Glutamatergic neuron (in vitro differentiated cells): ENCODE results near the gene PLS1. TPM values are rescaled to one million over a fixed set of nuclear protein-coding genes. Genes with fewer than 3 reads are reported as not detected.

Experiments used
- DNase-seq: peaks from one replicate; pipeline ENCODE4 v3.0.0; 2022
- H3K27ac Mint-ChIP-seq: one replicate; pipeline ENCODE4 v1.8.0; 2020; ENCODE audit warnings: mild to moderate bottlenecking, mixed read lengths, inconsistent platforms; ENCODE audit not compliant: unreplicated experiment
- H3K27me3 Mint-ChIP-seq: one replicate; pipeline ENCODE4 v1.8.0; 2020; ENCODE audit warnings: mild to moderate bottlenecking, moderate library complexity, mixed read lengths, inconsistent platforms; ENCODE audit not compliant: unreplicated experiment
- H3K36me3 Mint-ChIP-seq: one replicate; pipeline ENCODE4 v1.8.0; 2020; ENCODE audit warnings: mild to moderate bottlenecking, mixed read lengths, inconsistent platforms; ENCODE audit not compliant: unreplicated experiment
- H3K4me1 Mint-ChIP-seq: one replicate; pipeline ENCODE4 v1.8.0; 2020; ENCODE audit warnings: mild to moderate bottlenecking, low read depth, mixed read lengths, inconsistent platforms; ENCODE audit not compliant: unreplicated experiment
- H3K4me3 Mint-ChIP-seq: one replicate; pipeline ENCODE4 v1.8.0; 2020; ENCODE audit warnings: mild to moderate bottlenecking, mixed read lengths, inconsistent platforms; ENCODE audit not compliant: unreplicated experiment
- H3K9me3 Mint-ChIP-seq: one replicate; pipeline ENCODE4 v1.8.0; 2020; ENCODE audit warnings: mild to moderate bottlenecking, moderate library complexity, mixed read lengths, inconsistent platforms; ENCODE audit not compliant: unreplicated experiment
- total RNA-seq: library from RNA; stranded (reverse); fragmentation: NEBNext Ultra II Directional; extraction: Animal tissue kit (Norgen Biotek cat#: 25700); gene quantifications from one replicate; pipeline ENCODE4 v1.2.1, GENCODE V29; 2021; ENCODE audit not compliant: unreplicated experiment
- TF ChIP-seq, protein P1 (sequence below): fragments of 200-600 bp; sonication (generic); IDR thresholded peaks from one replicate; pipeline ENCODE4 v1.5.0; 2021; ENCODE audit not compliant: partially characterized antibody, unreplicated experiment

PLS1 gene
- total RNA-seq, 1 donor from 2014 or later: 1.3 TPM

DNA sequence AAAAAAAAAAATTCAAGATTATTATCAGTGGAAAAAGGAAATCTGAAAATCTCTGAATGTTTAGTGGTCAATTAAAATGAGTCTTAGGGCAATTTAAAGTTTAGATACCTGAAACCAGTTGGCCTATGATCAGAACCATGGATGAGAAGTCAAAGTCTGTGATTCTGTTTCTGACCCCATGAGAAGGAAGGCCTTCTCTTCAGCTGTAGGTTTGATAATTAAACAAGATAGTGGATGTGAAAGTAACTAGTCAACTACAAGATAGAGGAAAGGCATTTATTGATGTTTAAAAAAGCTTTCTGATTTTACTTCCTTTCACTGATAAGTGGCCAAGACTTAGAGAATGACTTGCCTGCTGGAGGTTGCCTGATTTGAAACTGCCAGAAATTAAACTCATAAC is 8.7 kb downstream of the PLS1 start:
- Mint-ChIP-seq H3K36me3 (no peaks in the 10 kb centered on the region), H3K4me3 (no peak overlapping the region), H3K4me1 (peaks cover 7% of the 10 kb centered on the region), H3K27ac (no peak overlapping the region), H3K27me3 (peaks cover 6% of the 10 kb centered on the region), H3K9me3 (no peaks in the 10 kb centered on the region)
- DNase-seq: no peak
- TF ChIP-seq, protein P1, sequence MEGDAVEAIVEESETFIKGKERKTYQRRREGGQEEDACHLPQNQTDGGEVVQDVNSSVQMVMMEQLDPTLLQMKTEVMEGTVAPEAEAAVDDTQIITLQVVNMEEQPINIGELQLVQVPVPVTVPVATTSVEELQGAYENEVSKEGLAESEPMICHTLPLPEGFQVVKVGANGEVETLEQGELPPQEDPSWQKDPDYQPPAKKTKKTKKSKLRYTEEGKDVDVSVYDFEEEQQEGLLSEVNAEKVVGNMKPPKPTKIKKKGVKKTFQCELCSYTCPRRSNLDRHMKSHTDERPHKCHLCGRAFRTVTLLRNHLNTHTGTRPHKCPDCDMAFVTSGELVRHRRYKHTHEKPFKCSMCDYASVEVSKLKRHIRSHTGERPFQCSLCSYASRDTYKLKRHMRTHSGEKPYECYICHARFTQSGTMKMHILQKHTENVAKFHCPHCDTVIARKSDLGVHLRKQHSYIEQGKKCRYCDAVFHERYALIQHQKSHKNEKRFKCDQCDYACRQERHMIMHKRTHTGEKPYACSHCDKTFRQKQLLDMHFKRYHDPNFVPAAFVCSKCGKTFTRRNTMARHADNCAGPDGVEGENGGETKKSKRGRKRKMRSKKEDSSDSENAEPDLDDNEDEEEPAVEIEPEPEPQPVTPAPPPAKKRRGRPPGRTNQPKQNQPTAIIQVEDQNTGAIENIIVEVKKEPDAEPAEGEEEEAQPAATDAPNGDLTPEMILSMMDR: no peak

DNA sequence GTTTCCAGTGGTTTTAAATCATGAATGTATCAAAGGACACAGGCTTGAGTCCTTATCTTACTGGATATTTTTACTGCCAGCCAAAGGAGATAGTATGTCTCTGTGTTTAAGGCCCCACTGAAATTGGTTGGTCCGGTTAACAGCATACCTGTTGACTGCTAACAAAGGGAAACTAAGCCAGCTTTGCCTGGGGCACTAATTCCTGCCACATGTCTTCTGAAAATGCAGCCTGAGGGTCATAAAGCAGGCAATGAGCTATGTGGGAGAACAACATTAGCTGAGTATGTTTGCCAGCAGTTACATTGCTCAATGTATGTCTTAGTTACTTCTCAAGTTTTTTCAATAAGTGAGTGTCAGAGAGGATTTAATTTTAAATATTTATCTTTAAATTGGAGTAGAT is 12.4 kb downstream of the PLS1 start:
- TF ChIP-seq, protein P1: no peak
- Mint-ChIP-seq H3K36me3 (no peaks in the 10 kb centered on the region), H3K4me3 (no peak overlapping the region), H3K27ac (no peak overlapping the region), H3K9me3 (no peaks in the 10 kb centered on the region), H3K27me3 (peaks cover 2% of the 10 kb centered on the region), H3K4me1 (no peaks in the 10 kb centered on the region)
- no peak for DNase-seq

DNA sequence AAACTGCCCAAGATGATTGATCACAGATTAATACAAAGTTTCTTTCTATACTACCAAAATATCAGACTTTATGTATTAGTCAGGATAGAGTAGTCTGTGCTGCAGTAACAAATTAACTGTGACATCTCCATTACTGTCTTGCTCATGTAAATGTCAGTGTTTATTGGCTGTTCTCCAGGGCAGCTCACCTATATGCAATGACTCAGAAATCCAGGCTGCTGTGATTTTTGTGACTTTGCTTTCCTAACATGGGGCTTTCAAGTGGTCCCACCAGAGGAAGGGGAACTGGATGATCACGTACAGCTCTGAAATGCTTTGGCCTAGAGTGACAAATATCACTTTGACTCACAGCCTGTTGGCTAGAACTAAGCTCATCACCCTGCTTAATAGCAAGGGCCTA is 12.9 kb downstream of the PLS1 start:
- no peak for DNase-seq
- no peaks in the 10 kb centered on the region for H3K4me1 Mint-ChIP-seq
- H3K36me3 Mint-ChIP-seq: no peaks in the 10 kb centered on the region
- H3K9me3 Mint-ChIP-seq: no peaks in the 10 kb centered on the region
- peaks cover 2% of the 10 kb centered on the region for H3K27me3 Mint-ChIP-seq
- no peak overlapping the region for H3K27ac Mint-ChIP-seq
- TF ChIP-seq, protein P1: no peak
- no peak overlapping the region for H3K4me3 Mint-ChIP-seq

DNA sequence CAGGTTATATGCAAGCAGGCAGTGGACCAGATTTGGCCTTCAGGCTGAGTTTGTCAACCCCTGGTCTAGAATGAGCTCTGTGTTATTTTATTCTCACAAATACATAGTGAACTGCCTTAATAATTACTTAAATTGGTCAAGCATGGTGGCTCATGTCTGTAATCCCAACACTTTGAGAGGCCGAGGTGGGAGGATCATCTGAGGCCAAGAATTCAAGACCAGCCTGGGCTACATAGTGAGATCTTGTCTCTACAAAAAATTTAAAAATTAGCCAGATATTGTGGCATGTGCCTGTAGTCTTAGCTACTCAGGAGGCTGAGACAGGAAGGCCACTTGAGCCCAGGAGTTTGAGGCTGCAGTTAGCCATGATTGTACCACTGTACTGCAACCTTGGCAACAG is 15.0 kb downstream of the PLS1 start:
- H3K27ac Mint-ChIP-seq: no peak overlapping the region
- no peaks in the 10 kb centered on the region for H3K27me3 Mint-ChIP-seq
- H3K9me3 Mint-ChIP-seq: no peaks in the 10 kb centered on the region
- H3K4me3 Mint-ChIP-seq: no peak overlapping the region
- no peaks in the 10 kb centered on the region for H3K4me1 Mint-ChIP-seq
- TF ChIP-seq, protein P1: no peak
- no peak for DNase-seq
- H3K36me3 Mint-ChIP-seq: no peaks in the 10 kb centered on the region

DNA sequence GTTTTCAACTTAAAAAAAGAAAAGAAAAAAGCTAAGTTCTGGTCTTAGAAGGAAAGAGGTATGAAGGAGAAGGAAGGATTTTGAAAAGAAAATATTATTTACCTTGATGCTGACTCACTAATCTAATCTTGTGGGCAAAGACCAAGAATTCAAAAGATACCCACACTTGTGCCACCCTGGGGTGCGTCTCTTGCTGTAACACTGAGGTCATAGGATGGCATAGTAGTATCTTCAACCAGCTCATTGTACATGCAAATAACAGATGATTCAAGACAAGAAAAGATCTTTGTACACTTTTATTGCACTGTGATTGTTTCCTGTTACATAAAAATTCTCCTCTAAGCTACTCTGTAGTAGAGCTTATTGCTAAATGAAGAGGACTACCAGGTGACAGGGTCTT is 17.3 kb downstream of the PLS1 start:
- Mint-ChIP-seq H3K4me1 (peaks cover 1% of the 10 kb centered on the region), H3K4me3 (no peak overlapping the region), H3K36me3 (no peaks in the 10 kb centered on the region), H3K27ac (no peak overlapping the region), H3K9me3 (no peaks in the 10 kb centered on the region), H3K27me3 (no peaks in the 10 kb centered on the region)
- TF ChIP-seq, protein P1: no peak
- DNase-seq: no peak
